ENCODE measurements around the gene PARD6B.

- TF ChIP-seq CTCF (IDR thresholded peaks at IDR 0.05) = no peak
- TF ChIP-seq EZH2 (IDR thresholded peaks at IDR 0.05) = no peak
Measured at GRCh38 chr20:50765674-50766073, 34.3 kb downstream of the PARD6B start.
